ENCODE measurements around the gene TOPAZ1. TPM values are rescaled to one million over a fixed set of nuclear protein-coding genes. Genes with fewer than 3 reads are reported as not detected.

The TOPAZ1 gene
- total and polyA plus RNA-seq, 2 of the 13 experiments (the other 11 are each of a cell fraction or from before 2014, with no cell fraction given) = not detected

DNA sequence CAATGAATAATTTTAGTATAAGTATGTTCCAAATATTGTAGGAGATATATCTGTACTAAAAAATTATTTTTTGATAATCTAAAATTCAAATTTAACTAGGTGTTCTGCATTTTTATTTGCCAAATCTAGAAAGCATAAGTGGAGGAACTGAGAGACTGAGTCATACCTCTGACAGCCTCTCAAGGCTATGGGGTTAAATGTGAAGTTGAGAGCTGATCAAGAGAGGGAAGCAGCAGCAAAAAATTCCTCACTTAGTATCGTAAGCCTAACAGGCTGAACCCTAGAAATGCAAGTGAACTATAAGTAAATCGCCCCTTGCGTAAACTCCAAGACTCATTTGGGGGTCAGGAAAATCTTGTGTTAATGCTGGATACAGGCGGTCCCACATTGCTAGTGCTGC, 12.8 kb upstream of the TOPAZ1 start (continued):
- TF ChIP-seq NFAT5 (CRISPR knock-in tag; IDR thresholded peaks at IDR 0.05) (no peak), KLF12 (CRISPR knock-in tag; IDR thresholded peaks at IDR 0.05; ENCODE audit: borderline replicate concordance) (no peak)

GRCh38 chr3:44232407-44232806, 9.3 kb upstream of the TOPAZ1 start:
- no peak for ATAC-seq
- Histone ChIP-seq H3K36me3 (replicated peaks in 1 of 2; ENCODE audit: control insufficient read depth in 1 of 2, insufficient read depth in 2 of 2, low read length in 2 of 2) (no peaks in the 10 kb centered on the region), H3K9me3 (ENCODE audit: low read length) (no peaks in the 10 kb centered on the region), H4K20me1 (ENCODE audit: insufficient read depth, low read length) (no peaks in the 10 kb centered on the region), H2AFZ (ENCODE audit: low read length) (no peak overlapping the region), H3K9ac (ENCODE audit: insufficient read depth, low read depth, low read length) (no peak overlapping the region), H3K4me3 (replicated peaks in 1 of 3; ENCODE audit: insufficient read depth in 1 of 3, low read depth in 2 of 3, low read length in 3 of 3) (no peak overlapping the region), H3K4me2 (ENCODE audit: low read depth, low read length) (no peak overlapping the region), H3K27ac (ENCODE audit: extremely low read length, insufficient read depth, low read length) (no peak overlapping the region), H3K79me2 (ENCODE audit: insufficient read depth, low read length) (no peaks in the 10 kb centered on the region), H3K4me1 (ENCODE audit: insufficient read depth, low read length) (no peaks in the 10 kb centered on the region), H3K27me3 (ENCODE audit: control insufficient read depth in 1 of 2, insufficient read depth in 2 of 2, low read length in 2 of 2) (no peaks in the 10 kb centered on the region)
- intact Hi-C loops (cut with micrococcal nuclease; ENCODE audit: unreplicated experiment) (no loop called here), in situ Hi-C loops (cut with HindIII; ENCODE audit: extremely low pct_ligation_motif_present, low pct_unique_long_range_greater_than_20kb) (no loop called here)
- POLR2A ChIA-PET = no interaction called here
- no peak for FAIRE-seq
- WGBS (ENCODE audit: low lambda C conversion rate) = 0% methylated on average over 1 of the region's 1 CpG
- CTCF ChIA-PET (ENCODE audit: low intra/inter-chr PET ratio, low total read pairs) = no interaction called here
- BruUV-seq (replicated peaks) = no TSS peak
- DNase-seq (ENCODE audit: low spot score) = no peak
- no peak for TF ChIP-seq HOXD1 (CRISPR knock-in tag; IDR thresholded peaks at IDR 0.05)
- no peak for TF ChIP-seq NR0B2 (CRISPR knock-in tag; IDR thresholded peaks at IDR 0.05)
- TF ChIP-seq, protein P1, sequence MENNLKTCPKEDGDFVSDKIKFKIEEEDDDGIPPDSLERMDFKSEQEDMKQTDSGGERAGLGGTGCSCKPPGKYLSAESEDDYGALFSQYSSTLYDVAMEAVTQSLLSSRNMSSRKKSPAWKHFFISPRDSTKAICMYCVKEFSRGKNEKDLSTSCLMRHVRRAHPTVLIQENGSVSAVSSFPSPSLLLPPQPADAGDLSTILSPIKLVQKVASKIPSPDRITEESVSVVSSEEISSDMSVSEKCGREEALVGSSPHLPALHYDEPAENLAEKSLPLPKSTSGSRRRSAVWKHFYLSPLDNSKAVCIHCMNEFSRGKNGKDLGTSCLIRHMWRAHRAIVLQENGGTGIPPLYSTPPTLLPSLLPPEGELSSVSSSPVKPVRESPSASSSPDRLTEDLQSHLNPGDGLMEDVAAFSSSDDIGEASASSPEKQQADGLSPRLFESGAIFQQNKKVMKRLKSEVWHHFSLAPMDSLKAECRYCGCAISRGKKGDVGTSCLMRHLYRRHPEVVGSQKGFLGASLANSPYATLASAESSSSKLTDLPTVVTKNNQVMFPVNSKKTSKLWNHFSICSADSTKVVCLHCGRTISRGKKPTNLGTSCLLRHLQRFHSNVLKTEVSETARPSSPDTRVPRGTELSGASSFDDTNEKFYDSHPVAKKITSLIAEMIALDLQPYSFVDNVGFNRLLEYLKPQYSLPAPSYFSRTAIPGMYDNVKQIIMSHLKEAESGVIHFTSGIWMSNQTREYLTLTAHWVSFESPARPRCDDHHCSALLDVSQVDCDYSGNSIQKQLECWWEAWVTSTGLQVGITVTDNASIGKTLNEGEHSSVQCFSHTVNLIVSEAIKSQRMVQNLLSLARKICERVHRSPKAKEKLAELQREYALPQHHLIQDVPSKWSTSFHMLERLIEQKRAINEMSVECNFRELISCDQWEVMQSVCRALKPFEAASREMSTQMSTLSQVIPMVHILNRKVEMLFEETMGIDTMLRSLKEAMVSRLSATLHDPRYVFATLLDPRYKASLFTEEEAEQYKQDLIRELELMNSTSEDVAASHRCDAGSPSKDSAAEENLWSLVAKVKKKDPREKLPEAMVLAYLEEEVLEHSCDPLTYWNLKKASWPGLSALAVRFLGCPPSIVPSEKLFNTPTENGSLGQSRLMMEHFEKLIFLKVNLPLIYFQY (CRISPR knock-in tag; IDR thresholded peaks at IDR 0.05; ENCODE audit: borderline replicate concordance) = no peak
- TF ChIP-seq ZNF138 (CRISPR knock-in tag; IDR thresholded peaks at IDR 0.05; ENCODE audit: low read depth) = no peak
- TF ChIP-seq, protein P2, sequence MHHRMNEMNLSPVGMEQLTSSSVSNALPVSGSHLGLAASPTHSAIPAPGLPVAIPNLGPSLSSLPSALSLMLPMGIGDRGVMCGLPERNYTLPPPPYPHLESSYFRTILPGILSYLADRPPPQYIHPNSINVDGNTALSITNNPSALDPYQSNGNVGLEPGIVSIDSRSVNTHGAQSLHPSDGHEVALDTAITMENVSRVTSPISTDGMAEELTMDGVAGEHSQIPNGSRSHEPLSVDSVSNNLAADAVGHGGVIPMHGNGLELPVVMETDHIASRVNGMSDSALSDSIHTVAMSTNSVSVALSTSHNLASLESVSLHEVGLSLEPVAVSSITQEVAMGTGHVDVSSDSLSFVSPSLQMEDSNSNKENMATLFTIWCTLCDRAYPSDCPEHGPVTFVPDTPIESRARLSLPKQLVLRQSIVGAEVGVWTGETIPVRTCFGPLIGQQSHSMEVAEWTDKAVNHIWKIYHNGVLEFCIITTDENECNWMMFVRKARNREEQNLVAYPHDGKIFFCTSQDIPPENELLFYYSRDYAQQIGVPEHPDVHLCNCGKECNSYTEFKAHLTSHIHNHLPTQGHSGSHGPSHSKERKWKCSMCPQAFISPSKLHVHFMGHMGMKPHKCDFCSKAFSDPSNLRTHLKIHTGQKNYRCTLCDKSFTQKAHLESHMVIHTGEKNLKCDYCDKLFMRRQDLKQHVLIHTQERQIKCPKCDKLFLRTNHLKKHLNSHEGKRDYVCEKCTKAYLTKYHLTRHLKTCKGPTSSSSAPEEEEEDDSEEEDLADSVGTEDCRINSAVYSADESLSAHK (CRISPR knock-in tag; IDR thresholded peaks at IDR 0.05; ENCODE audit: borderline replicate concordance) = no peak
- no peak for TF ChIP-seq CERS6 (CRISPR knock-in tag; IDR thresholded peaks at IDR 0.05)
- TF ChIP-seq KLF13 (CRISPR knock-in tag; IDR thresholded peaks at IDR 0.05) = no peak
- TF ChIP-seq KDM3A (CRISPR knock-in tag; IDR thresholded peaks at IDR 0.05; ENCODE audit: low read depth) = no peak

Measured in HepG2 (cell line).